Measurements from ENCODE around the gene CCT8L2.
"Not testable (repeated sequence)": the region's sequence is repeated elsewhere in the genome, so short reads cannot be mapped to it uniquely, and the experiment has no call there.

Gene CCT8L2

GRCh38 chr22:16592710-16593109 lies at the start of gene CCT8L2:
CCT8L2 (minus strand) TSS chr22:16592810; CDS start chr22:16592550, 260 bp downstream.
- H3K36me3 ChIP-seq (replicated peaks; ENCODE audit: insufficient read depth, low read length); H3K9ac ChIP-seq (ENCODE audit: low read length); H4K20me1 ChIP-seq (ENCODE audit: insufficient read depth, low read length); H3K9me3 ChIP-seq (replicated peaks; ENCODE audit: insufficient read depth, low read length); H3K4me2 ChIP-seq (ENCODE audit: low read depth, low read length); H3K27me3 ChIP-seq (replicated peaks; ENCODE audit: insufficient read depth, low read length); H3F3A ChIP-seq (ENCODE audit: insufficient read depth, low read length); DNase-seq; H3K79me2 ChIP-seq (ENCODE audit: low read length); H3K4me1 ChIP-seq (ENCODE audit: low read length); H3K4me3 ChIP-seq (ENCODE audit: low read length); H3K9me2 ChIP-seq (replicated peaks; ENCODE audit: insufficient read depth, low read length); H2AFZ ChIP-seq (ENCODE audit: low read length): not testable (repeated sequence)
- peak within 1 kb of the TSS; percentile 23; the same call in 1 of the 2 replicates for H3K27ac ChIP-seq (ENCODE audit: low read length)

- H3K36me3 ChIP-seq (replicated peaks; ENCODE audit: insufficient read depth, low read length); H3K27ac ChIP-seq (ENCODE audit: low read length); H4K20me1 ChIP-seq (ENCODE audit: insufficient read depth, low read length); H3K79me2 ChIP-seq (ENCODE audit: low read length); H3K4me1 ChIP-seq (ENCODE audit: low read length); H3K4me2 ChIP-seq (ENCODE audit: low read depth, low read length); H3K27me3 ChIP-seq (replicated peaks; ENCODE audit: insufficient read depth, low read length); H2AFZ ChIP-seq (ENCODE audit: low read length); H3F3A ChIP-seq (ENCODE audit: insufficient read depth, low read length); DNase-seq; H3K4me3 ChIP-seq (ENCODE audit: low read length); H3K9me2 ChIP-seq (replicated peaks; ENCODE audit: insufficient read depth, low read length); H3K9ac ChIP-seq (ENCODE audit: low read length); H3K9me3 ChIP-seq (replicated peaks; ENCODE audit: insufficient read depth, low read length): not testable (repeated sequence)
These were observed 42.8 kb upstream of the CCT8L2 start for GRCh38 chr22:16635442-16635841.

DNA sequence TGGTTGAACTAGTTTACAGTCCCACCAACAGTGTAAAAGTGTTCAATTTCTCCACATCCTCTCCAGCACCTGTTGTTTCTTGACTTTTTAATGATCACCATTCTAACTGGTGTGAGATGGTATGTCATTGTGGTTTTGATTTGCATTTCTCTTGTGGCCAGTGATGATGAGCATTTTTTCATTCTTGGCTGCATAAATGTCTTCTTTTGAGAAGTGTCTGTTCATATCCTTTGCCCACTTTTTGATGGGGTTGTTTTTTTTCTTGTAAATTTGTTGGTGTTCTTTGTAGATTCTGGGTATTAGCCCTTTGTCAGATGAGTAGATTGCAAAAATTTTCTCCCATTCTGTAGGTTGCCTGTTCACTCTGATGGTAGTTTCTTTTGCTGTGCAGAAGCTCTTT lies 41.5 kb upstream of the CCT8L2 start:
- not testable (repeated sequence) for H3K9ac ChIP-seq (ENCODE audit: low read length)

DNA sequence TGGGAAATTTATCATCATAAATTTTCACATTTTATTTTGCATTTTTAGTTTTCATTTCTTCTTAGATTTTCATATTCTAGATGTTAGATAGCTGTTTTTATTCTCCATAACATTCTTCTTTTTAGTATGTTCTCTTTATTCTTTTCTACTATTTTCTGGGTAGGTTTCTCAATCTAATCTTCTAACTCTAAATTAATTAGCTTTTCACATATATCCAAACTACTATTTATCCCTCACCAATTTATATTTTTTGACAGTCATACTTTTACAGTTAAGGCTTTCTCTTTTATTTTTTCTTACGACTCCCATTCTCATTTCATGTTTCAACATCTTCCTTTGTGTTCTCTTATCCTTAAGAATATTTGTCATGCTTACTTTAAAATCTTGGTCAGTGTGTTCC lies 35.9 kb upstream of the CCT8L2 start:
- not testable (repeated sequence) for H4K20me1 ChIP-seq (ENCODE audit: insufficient read depth, low read length); H3K9me3 ChIP-seq (replicated peaks; ENCODE audit: insufficient read depth, low read length); H3K36me3 ChIP-seq (replicated peaks; ENCODE audit: insufficient read depth, low read length); H2AFZ ChIP-seq (ENCODE audit: low read length); DNase-seq; H3K27me3 ChIP-seq (replicated peaks; ENCODE audit: insufficient read depth, low read length); H3K79me2 ChIP-seq (ENCODE audit: low read length); H3K9me2 ChIP-seq (replicated peaks; ENCODE audit: insufficient read depth, low read length); H3K4me3 ChIP-seq (ENCODE audit: low read length); H3F3A ChIP-seq (ENCODE audit: insufficient read depth, low read length)
- peak overlapping the region; percentile 57; the same call in 1 of the 2 replicates for H3K27ac ChIP-seq (ENCODE audit: low read length)
- peak overlapping the region; percentile 24; the same call in 1 of the 2 replicates for H3K4me2 ChIP-seq (ENCODE audit: low read depth, low read length)
- H3K9ac ChIP-seq (ENCODE audit: low read length): peak overlapping the region; percentile 10; the same call in 1 of the 2 replicates
- peaks cover 10% of the 10 kb centered on the region for H3K4me1 ChIP-seq (ENCODE audit: low read length)

More for the DNA sequence above, 41.5 kb upstream of the CCT8L2 start:
- not testable (repeated sequence) for H3K27me3 ChIP-seq (replicated peaks; ENCODE audit: insufficient read depth, low read length); DNase-seq; H3K27ac ChIP-seq (ENCODE audit: low read length); H2AFZ ChIP-seq (ENCODE audit: low read length); H3K4me1 ChIP-seq (ENCODE audit: low read length); H3F3A ChIP-seq (ENCODE audit: insufficient read depth, low read length); H3K79me2 ChIP-seq (ENCODE audit: low read length); H3K9me3 ChIP-seq (replicated peaks; ENCODE audit: insufficient read depth, low read length); H3K9me2 ChIP-seq (replicated peaks; ENCODE audit: insufficient read depth, low read length); H3K4me3 ChIP-seq (ENCODE audit: low read length); H4K20me1 ChIP-seq (ENCODE audit: insufficient read depth, low read length); H3K4me2 ChIP-seq (ENCODE audit: low read depth, low read length); H3K36me3 ChIP-seq (replicated peaks; ENCODE audit: insufficient read depth, low read length)

DNA sequence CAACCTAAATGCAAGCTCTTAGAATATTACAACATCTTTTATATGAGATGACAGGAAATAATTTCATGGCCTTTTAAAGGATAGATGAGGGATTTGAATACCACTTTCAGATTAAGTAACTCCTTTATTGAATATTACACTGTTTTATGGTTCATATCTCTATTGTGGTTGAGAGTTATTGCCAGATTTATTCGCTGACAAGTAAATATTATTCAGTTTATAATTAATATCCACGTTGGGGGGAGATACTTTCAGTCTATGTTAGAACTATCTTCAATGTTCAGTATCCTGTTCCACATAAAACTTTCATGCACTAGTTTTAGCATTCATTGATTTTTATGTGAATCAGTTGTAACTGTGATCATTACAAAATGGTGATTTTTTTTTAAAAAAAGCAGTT lies 32.4 kb upstream of the CCT8L2 start:
- not testable (repeated sequence) for DNase-seq; H3K36me3 ChIP-seq (replicated peaks; ENCODE audit: insufficient read depth, low read length); H3K4me2 ChIP-seq (ENCODE audit: low read depth, low read length)

GRCh38 chr22:16623595-16623994 lies 31.0 kb upstream of the CCT8L2 start:
- H3K9me2 ChIP-seq (replicated peaks; ENCODE audit: insufficient read depth, low read length); H3K79me2 ChIP-seq (ENCODE audit: low read length); H3K4me1 ChIP-seq (ENCODE audit: low read length); H3K9ac ChIP-seq (ENCODE audit: low read length); H3K36me3 ChIP-seq (replicated peaks; ENCODE audit: insufficient read depth, low read length); H3K4me3 ChIP-seq (ENCODE audit: low read length); H3F3A ChIP-seq (ENCODE audit: insufficient read depth, low read length); H2AFZ ChIP-seq (ENCODE audit: low read length); H3K27me3 ChIP-seq (replicated peaks; ENCODE audit: insufficient read depth, low read length); H3K9me3 ChIP-seq (replicated peaks; ENCODE audit: insufficient read depth, low read length); H4K20me1 ChIP-seq (ENCODE audit: insufficient read depth, low read length); H3K27ac ChIP-seq (ENCODE audit: low read length); H3K4me2 ChIP-seq (ENCODE audit: low read depth, low read length); DNase-seq: not testable (repeated sequence)

More for the DNA sequence above, 32.4 kb upstream of the CCT8L2 start:
- not testable (repeated sequence) for H3K27me3 ChIP-seq (replicated peaks; ENCODE audit: insufficient read depth, low read length); H3K27ac ChIP-seq (ENCODE audit: low read length); H3K9me3 ChIP-seq (replicated peaks; ENCODE audit: insufficient read depth, low read length); H3F3A ChIP-seq (ENCODE audit: insufficient read depth, low read length); H3K9me2 ChIP-seq (replicated peaks; ENCODE audit: insufficient read depth, low read length); H4K20me1 ChIP-seq (ENCODE audit: insufficient read depth, low read length); H3K9ac ChIP-seq (ENCODE audit: low read length); H3K79me2 ChIP-seq (ENCODE audit: low read length); H3K4me3 ChIP-seq (ENCODE audit: low read length); H2AFZ ChIP-seq (ENCODE audit: low read length)
- H3K4me1 ChIP-seq (ENCODE audit: low read length): peaks cover 15% of the 10 kb centered on the region

- not testable (repeated sequence) for H2AFZ ChIP-seq (ENCODE audit: low read length); H3K27me3 ChIP-seq (replicated peaks; ENCODE audit: insufficient read depth, low read length); DNase-seq; H3K36me3 ChIP-seq (replicated peaks; ENCODE audit: insufficient read depth, low read length); H4K20me1 ChIP-seq (ENCODE audit: insufficient read depth, low read length); H3K79me2 ChIP-seq (ENCODE audit: low read length); H3K9ac ChIP-seq (ENCODE audit: low read length); H3K9me3 ChIP-seq (replicated peaks; ENCODE audit: insufficient read depth, low read length); H3K4me3 ChIP-seq (ENCODE audit: low read length); H3K9me2 ChIP-seq (replicated peaks; ENCODE audit: insufficient read depth, low read length)
- Histone ChIP-seq H3K27ac (ENCODE audit: low read length) (peak overlapping the region; percentile 61; the same call in 1 of the 2 replicates), H3K4me2 (ENCODE audit: low read depth, low read length) (peak overlapping the region; percentile 43; the same call in 1 of the 2 replicates), H3K4me1 (ENCODE audit: low read length) (peaks cover 39% of the 10 kb centered on the region), H3F3A (ENCODE audit: insufficient read depth, low read length) (peaks cover 10% of the 10 kb centered on the region; the same call in 1 of the 2 replicates)
These were observed 24.9 kb upstream of the CCT8L2 start for GRCh38 chr22:16617516-16617915.

- H3F3A ChIP-seq (ENCODE audit: insufficient read depth, low read length); H3K9ac ChIP-seq (ENCODE audit: low read length); H3K27me3 ChIP-seq (replicated peaks; ENCODE audit: insufficient read depth, low read length); H3K36me3 ChIP-seq (replicated peaks; ENCODE audit: insufficient read depth, low read length); H4K20me1 ChIP-seq (ENCODE audit: insufficient read depth, low read length); H2AFZ ChIP-seq (ENCODE audit: low read length); H3K4me2 ChIP-seq (ENCODE audit: low read depth, low read length); H3K79me2 ChIP-seq (ENCODE audit: low read length); H3K4me3 ChIP-seq (ENCODE audit: low read length); H3K9me3 ChIP-seq (replicated peaks; ENCODE audit: insufficient read depth, low read length); H3K9me2 ChIP-seq (replicated peaks; ENCODE audit: insufficient read depth, low read length): not testable (repeated sequence)
- peak overlapping the region; percentile 61; the same call in 1 of the 2 replicates for H3K27ac ChIP-seq (ENCODE audit: low read length)
- peak; percentile 32 for DNase-seq
- H3K4me1 ChIP-seq (ENCODE audit: low read length): peaks cover 32% of the 10 kb centered on the region
These were observed 23.9 kb upstream of the CCT8L2 start for GRCh38 chr22:16616390-16616938.
